Mesendoderm (in vitro differentiated cells): ENCODE results near the gene DPT.

Experiments
- DNase-seq: peaks from one replicate; pipeline ENCODE4 v3.0.0; 2013
- H2AK5ac ChIP-seq: 2 replicates; pipeline ENCODE4 v1.6.1; 2013; ENCODE audit warnings: low read length, inconsistent platforms
- H2BK120ac ChIP-seq: 2 replicates; pipeline ENCODE4 v1.6.1; 2013; ENCODE audit warnings: low read depth, mild to moderate bottlenecking, low read length, moderate library complexity, mixed read lengths
- H2BK15ac ChIP-seq: replicated peaks from 2 replicates; pipeline ENCODE4 v1.6.1; 2013; ENCODE audit warnings: low read depth, mild to moderate bottlenecking, moderate library complexity
- H2BK5ac ChIP-seq: 2 replicates; pipeline ENCODE4 v1.6.1; 2013; ENCODE audit warnings: low read length, inconsistent platforms
- H3K18ac ChIP-seq: 2 replicates; pipeline ENCODE4 v1.6.1; 2013; ENCODE audit warnings: mild to moderate bottlenecking, low read length, mixed read lengths
- H3K23ac ChIP-seq: one replicate; pipeline ENCODE4 v1.6.1; 2013; ENCODE audit warnings: low read length
- H3K27ac ChIP-seq: 2 replicates; pipeline ENCODE4 v1.5.1; 2013; ENCODE audit warnings: low read depth, mild to moderate bottlenecking, inconsistent platforms, low read length, moderate library complexity
- H3K27me3 ChIP-seq: 2 replicates; pipeline ENCODE4 v1.6.1; 2013; ENCODE audit warnings: low read length, control low read depth, mild to moderate bottlenecking, inconsistent platforms; ENCODE audit not compliant: insufficient read depth, poor library complexity
- H3K36me3 ChIP-seq: 2 replicates; pipeline ENCODE4 v1.6.1; 2013; ENCODE audit warnings: low read length, inconsistent platforms; ENCODE audit not compliant: control insufficient read depth, insufficient read depth
- H3K4ac ChIP-seq: one replicate; pipeline ENCODE4 v1.6.1; 2013; ENCODE audit warnings: low read depth, mild to moderate bottlenecking, low read length, moderate library complexity
- H3K4me1 ChIP-seq: 2 replicates; pipeline ENCODE4 v1.6.1; 2013; ENCODE audit warnings: low read depth, low read length, inconsistent platforms; ENCODE audit not compliant: control insufficient read depth
- H3K4me2 ChIP-seq: 2 replicates; pipeline ENCODE4 v1.6.1; 2013; ENCODE audit warnings: low read length
- H3K4me3 ChIP-seq: 2 replicates; pipeline ENCODE4 v1.5.1; 2013; ENCODE audit warnings: mild to moderate bottlenecking, low read length
- H3K56ac ChIP-seq: one replicate; pipeline ENCODE4 v1.6.1; 2013; ENCODE audit warnings: low read length
- H3K79me1 ChIP-seq: 2 replicates; pipeline ENCODE4 v1.6.1; 2013; ENCODE audit warnings: low read length, inconsistent platforms
- H3K79me2 ChIP-seq: 2 replicates; pipeline ENCODE4 v1.6.1; 2013; ENCODE audit warnings: mild to moderate bottlenecking, low read length; ENCODE audit not compliant: control insufficient read depth, insufficient read depth
- H3K9ac ChIP-seq: 2 replicates; pipeline ENCODE4 v1.6.1; 2013; ENCODE audit warnings: low read length, inconsistent platforms
- H4K5ac ChIP-seq: one replicate; pipeline ENCODE4 v1.6.1; 2013; ENCODE audit warnings: low read length
- H4K8ac ChIP-seq: one replicate; pipeline ENCODE4 v1.6.1; 2013; ENCODE audit warnings: low read depth, mild to moderate bottlenecking, control low read depth, low read length, moderate library complexity
- WGBS: extraction: QIAGEN DNeasy Blood & Tissue Kit; methylation state at CpG from one replicate; pipeline ENCODE4 v1.1.7; 2013; ENCODE audit warnings: low lambda C conversion rate, missing lambda C conversion rate; ENCODE audit not compliant: insufficient coverage; ENCODE audit errors: extremely low coverage; 5-methylcytosine and 5-hydroxymethylcytosine counted together

Gene DPT

GRCh38 chr1:168700575-168701268, 28.3 kb downstream of the DPT start:
- no peaks in the 10 kb centered on the region for H3K36me3 ChIP-seq
- H2BK120ac ChIP-seq: no peak overlapping the region
- no peak overlapping the region for H3K27ac ChIP-seq
- no peak overlapping the region for H2BK5ac ChIP-seq
- no peak overlapping the region for H3K18ac ChIP-seq
- H3K4ac ChIP-seq: no peak overlapping the region
- no peak overlapping the region for H3K9ac ChIP-seq
- no peak for DNase-seq
- H4K5ac ChIP-seq: no peak overlapping the region
- H3K4me1 ChIP-seq: no peaks in the 10 kb centered on the region
- no peaks in the 10 kb centered on the region for H3K27me3 ChIP-seq
- no peaks in the 10 kb centered on the region for H3K79me1 ChIP-seq
- H2AK5ac ChIP-seq: no peak overlapping the region
- H3K23ac ChIP-seq: no peak overlapping the region
- H2BK15ac ChIP-seq: no peak overlapping the region
- no peak overlapping the region for H3K4me2 ChIP-seq
- H4K8ac ChIP-seq: no peak overlapping the region
- WGBS: no CpG with 5 or more reads among the region's 3 CpGs
- H3K79me2 ChIP-seq: no peaks in the 10 kb centered on the region
- H3K4me3 ChIP-seq: no peak overlapping the region
- no peak overlapping the region for H3K56ac ChIP-seq

GRCh38 chr1:168698453-168698852, 30.6 kb downstream of the DPT start:
- no peaks in the 10 kb centered on the region for H3K36me3 ChIP-seq
- no peaks in the 10 kb centered on the region for H3K4me1 ChIP-seq
- no peaks in the 10 kb centered on the region for H3K79me2 ChIP-seq
- no peak overlapping the region for H3K18ac ChIP-seq
- no peak for DNase-seq
- H4K5ac ChIP-seq: no peak overlapping the region
- H3K4me3 ChIP-seq: no peak overlapping the region
- no peak overlapping the region for H4K8ac ChIP-seq
- H3K4me2 ChIP-seq: no peak overlapping the region
- no CpG with 5 or more reads among the region's 1 CpG for WGBS
- no peak overlapping the region for H3K4ac ChIP-seq
- H3K27me3 ChIP-seq: no peaks in the 10 kb centered on the region
- no peak overlapping the region for H2BK120ac ChIP-seq
- no peak overlapping the region for H2AK5ac ChIP-seq
- no peak overlapping the region for H3K56ac ChIP-seq
- no peak overlapping the region for H3K9ac ChIP-seq
- H2BK5ac ChIP-seq: no peak overlapping the region
- no peaks in the 10 kb centered on the region for H3K79me1 ChIP-seq
- no peak overlapping the region for H2BK15ac ChIP-seq
- no peak overlapping the region for H3K23ac ChIP-seq
- no peak overlapping the region for H3K27ac ChIP-seq

GRCh38 chr1:168697356-168698126, 31.5 kb downstream of the DPT start:
- Histone ChIP-seq H3K23ac (no peak overlapping the region), H3K27ac (no peak overlapping the region)

GRCh38 chr1:168696125-168696760, 32.8 kb downstream of the DPT start:
- no peak for DNase-seq
- H3K79me1 ChIP-seq: no peaks in the 10 kb centered on the region

More at GRCh38 chr1:168697356-168698126, 31.5 kb downstream of the DPT start:
- Histone ChIP-seq H2BK5ac (no peak overlapping the region), H2AK5ac (no peak overlapping the region), H3K18ac (no peak overlapping the region), H3K79me2 (no peaks in the 10 kb centered on the region), H3K79me1 (no peaks in the 10 kb centered on the region), H3K9ac (no peak overlapping the region), H4K8ac (no peak overlapping the region), H3K27me3 (no peaks in the 10 kb centered on the region), H3K56ac (no peak overlapping the region), H3K4me2 (no peak overlapping the region), H2BK120ac (no peak overlapping the region), H3K4ac (no peak overlapping the region), H3K4me1 (no peaks in the 10 kb centered on the region), H2BK15ac (no peak overlapping the region), H3K4me3 (no peak overlapping the region), H4K5ac (no peak overlapping the region), H3K36me3 (no peaks in the 10 kb centered on the region)
- no CpG with 5 or more reads among the region's 5 CpGs for WGBS
- no peak for DNase-seq

GRCh38 chr1:168693872-168694238, 35.2 kb downstream of the DPT start:
- Histone ChIP-seq H3K27ac (no peak overlapping the region), H3K4me3 (no peak overlapping the region), H3K18ac (no peak overlapping the region), H3K79me1 (no peaks in the 10 kb centered on the region), H3K56ac (no peak overlapping the region), H2BK15ac (no peak overlapping the region), H2BK120ac (no peak overlapping the region), H3K4ac (no peak overlapping the region), H3K23ac (no peak overlapping the region), H3K4me2 (no peak overlapping the region), H2BK5ac (no peak overlapping the region), H3K4me1 (no peaks in the 10 kb centered on the region), H3K79me2 (no peaks in the 10 kb centered on the region), H4K8ac (no peak overlapping the region), H2AK5ac (no peak overlapping the region), H3K27me3 (no peaks in the 10 kb centered on the region), H3K9ac (no peak overlapping the region), H3K36me3 (no peaks in the 10 kb centered on the region), H4K5ac (no peak overlapping the region)
- DNase-seq: peak; percentile 75
- no CpG with 5 or more reads among the region's 2 CpGs for WGBS

More at GRCh38 chr1:168696125-168696760, 32.8 kb downstream of the DPT start:
- Histone ChIP-seq H2BK15ac (no peak overlapping the region), H3K4ac (no peak overlapping the region), H2BK5ac (no peak overlapping the region), H3K4me1 (no peaks in the 10 kb centered on the region), H3K27ac (no peak overlapping the region), H2AK5ac (no peak overlapping the region), H2BK120ac (no peak overlapping the region), H3K9ac (no peak overlapping the region), H3K56ac (peak overlapping the region; percentile 37), H3K18ac (no peak overlapping the region), H3K79me2 (no peaks in the 10 kb centered on the region), H3K4me2 (no peak overlapping the region), H3K4me3 (no peak overlapping the region), H3K36me3 (no peaks in the 10 kb centered on the region), H3K23ac (no peak overlapping the region), H4K5ac (no peak overlapping the region), H4K8ac (no peak overlapping the region), H3K27me3 (no peaks in the 10 kb centered on the region)
- WGBS: no CpG with 5 or more reads among the region's 7 CpGs
